HG03575 (cell line): ENCODE data around the gene CAPN3.

ENCODE experiments used
- ATAC-seq: cut with Tn5 transposase; IDR thresholded peaks from one replicate; pipeline ENCODE4 v1.9.1; 2021; ENCODE audit not compliant: unreplicated experiment, insufficient number of reproducible peaks, low FRiP score; ENCODE audit errors: extremely low read depth

CAPN3 gene

GRCh38 chr15:42427429-42428223 lies 68.3 kb downstream of the CAPN3 start:
- no peak for ATAC-seq

- ATAC-seq = no peak
These were observed 85.2 kb downstream of the CAPN3 start for GRCh38 chr15:42444415-42445063.

- ATAC-seq = no peak
These were observed 86.2 kb downstream of the CAPN3 start for GRCh38 chr15:42445551-42445950.

- ATAC-seq = no peak
These were observed 88.3 kb downstream of the CAPN3 start for GRCh38 chr15:42447599-42447998.

- no peak for ATAC-seq
These were observed 89.0 kb downstream of the CAPN3 start for GRCh38 chr15:42448281-42448680.

- ATAC-seq = no peak
These were observed 90.6 kb downstream of the CAPN3 start for GRCh38 chr15:42449770-42450424.

- ATAC-seq = no peak
These were observed 91.1 kb downstream of the CAPN3 start for GRCh38 chr15:42450425-42450790.

GRCh38 chr15:42453826-42454225 lies 94.5 kb downstream of the CAPN3 start:
- no peak for ATAC-seq

GRCh38 chr15:42456531-42456930 lies 97.2 kb downstream of the CAPN3 start:
- ATAC-seq = no peak

GRCh38 chr15:42456971-42457370 lies 97.7 kb downstream of the CAPN3 start:
- no peak for ATAC-seq

- no peak for ATAC-seq
These were observed 98.4 kb downstream of the CAPN3 start for GRCh38 chr15:42457445-42458442.

GRCh38 chr15:42461261-42461660 lies 102.0 kb downstream of the CAPN3 start:
- no peak for ATAC-seq
